ENCODE measurements around the gene ZER1. TPM values are rescaled to one million over a fixed set of nuclear protein-coding genes. Genes with fewer than 3 reads are reported as not detected.

ZER1 gene
- total RNA-seq, 2 donors from 2014 or later = 33.0 to 33.8 TPM

DNA sequence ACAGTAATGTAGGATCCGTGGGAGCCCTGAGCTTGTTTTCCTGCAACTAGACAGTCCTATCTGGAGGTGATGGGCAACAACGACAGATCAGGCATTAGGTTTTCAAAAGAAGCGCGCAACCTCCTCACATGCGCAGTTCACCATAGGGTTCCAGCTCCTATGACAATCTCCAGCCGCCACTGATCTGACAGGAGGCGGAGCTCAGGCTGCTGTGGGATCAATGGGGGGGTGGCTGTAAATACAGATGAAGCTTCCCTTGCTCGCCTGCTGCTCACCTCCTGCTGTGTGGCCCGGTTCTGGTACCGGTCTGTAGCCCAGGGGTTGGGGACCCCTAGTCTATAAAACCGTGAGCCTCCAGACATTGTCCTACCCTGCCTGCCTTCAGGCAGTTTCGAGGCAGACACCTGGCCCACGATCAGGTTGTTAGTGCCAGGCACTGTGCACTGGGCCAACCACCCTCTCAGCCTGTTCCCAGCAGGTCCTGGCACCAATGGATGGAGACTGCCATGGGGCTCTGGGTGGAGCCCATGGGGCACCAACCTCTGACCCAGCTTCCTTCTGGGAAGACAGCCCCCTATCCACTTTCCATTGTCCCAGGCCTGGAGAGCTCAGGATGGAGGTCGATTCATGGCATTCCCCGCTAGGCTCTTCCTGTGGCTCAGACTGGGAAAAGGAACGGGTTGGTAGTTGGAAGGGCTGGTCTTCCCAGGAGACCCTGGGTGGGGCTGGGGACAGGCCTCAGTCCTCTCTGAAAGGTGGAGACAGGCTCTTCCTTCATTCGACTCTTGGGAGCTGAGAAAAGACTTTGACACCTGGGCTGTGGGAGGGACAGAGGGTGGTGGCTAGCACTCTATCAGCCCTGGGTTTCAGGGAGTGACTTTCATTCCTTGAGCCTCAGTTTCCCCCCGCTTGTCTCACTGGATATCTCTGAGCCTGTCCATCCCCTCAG is 48.3 kb upstream of the ZER1 start:
- no peaks in the 10 kb centered on the region for H3K9me3 Mint-ChIP-seq
- TF ChIP-seq, protein P1, sequence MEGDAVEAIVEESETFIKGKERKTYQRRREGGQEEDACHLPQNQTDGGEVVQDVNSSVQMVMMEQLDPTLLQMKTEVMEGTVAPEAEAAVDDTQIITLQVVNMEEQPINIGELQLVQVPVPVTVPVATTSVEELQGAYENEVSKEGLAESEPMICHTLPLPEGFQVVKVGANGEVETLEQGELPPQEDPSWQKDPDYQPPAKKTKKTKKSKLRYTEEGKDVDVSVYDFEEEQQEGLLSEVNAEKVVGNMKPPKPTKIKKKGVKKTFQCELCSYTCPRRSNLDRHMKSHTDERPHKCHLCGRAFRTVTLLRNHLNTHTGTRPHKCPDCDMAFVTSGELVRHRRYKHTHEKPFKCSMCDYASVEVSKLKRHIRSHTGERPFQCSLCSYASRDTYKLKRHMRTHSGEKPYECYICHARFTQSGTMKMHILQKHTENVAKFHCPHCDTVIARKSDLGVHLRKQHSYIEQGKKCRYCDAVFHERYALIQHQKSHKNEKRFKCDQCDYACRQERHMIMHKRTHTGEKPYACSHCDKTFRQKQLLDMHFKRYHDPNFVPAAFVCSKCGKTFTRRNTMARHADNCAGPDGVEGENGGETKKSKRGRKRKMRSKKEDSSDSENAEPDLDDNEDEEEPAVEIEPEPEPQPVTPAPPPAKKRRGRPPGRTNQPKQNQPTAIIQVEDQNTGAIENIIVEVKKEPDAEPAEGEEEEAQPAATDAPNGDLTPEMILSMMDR (conservative IDR thresholded peaks at IDR 0.05) = no peak
- H3K4me1 Mint-ChIP-seq = peaks cover 9% of the 10 kb centered on the region
- Histone ChIP-seq H3K4me1 (ENCODE audit: control insufficient read depth, insufficient read depth, low read length) (no peaks in the 10 kb centered on the region), H3K36me3 (ENCODE audit: control insufficient read depth, insufficient read depth, low read length) (peaks cover 17% of the 10 kb centered on the region), H3K27ac (ENCODE audit: low read depth, low read length) (no peak overlapping the region), H3K4me3 (ENCODE audit: low read length) (peak overlapping the region; percentile 77), H3K9ac (ENCODE audit: extremely low read depth, low read length, poor library complexity, severe bottlenecking) (no peak overlapping the region), H3K9me3 (ENCODE audit: control insufficient read depth, low read length) (no peaks in the 10 kb centered on the region), H3K27me3 (ENCODE audit: control insufficient read depth, insufficient read depth, low read length, poor library complexity, severe bottlenecking) (no peaks in the 10 kb centered on the region)
- H3K36me3 Mint-ChIP-seq (ENCODE audit: low read depth) = peaks cover 23% of the 10 kb centered on the region
- H3K27ac Mint-ChIP-seq = no peak overlapping the region
- no peak for DNase-seq
- peak overlapping the region; percentile 59 for H3K4me3 Mint-ChIP-seq
- 85 to 90% methylated on average over 7 to 18 of the region's 18 CpGs for WGBS, 2 experiments (ENCODE audit: insufficient coverage in 1 of 2, insufficient read length in 1 of 2)
- H3K27me3 Mint-ChIP-seq (ENCODE audit: insufficient read depth) = peaks cover 1% of the 10 kb centered on the region

DNA sequence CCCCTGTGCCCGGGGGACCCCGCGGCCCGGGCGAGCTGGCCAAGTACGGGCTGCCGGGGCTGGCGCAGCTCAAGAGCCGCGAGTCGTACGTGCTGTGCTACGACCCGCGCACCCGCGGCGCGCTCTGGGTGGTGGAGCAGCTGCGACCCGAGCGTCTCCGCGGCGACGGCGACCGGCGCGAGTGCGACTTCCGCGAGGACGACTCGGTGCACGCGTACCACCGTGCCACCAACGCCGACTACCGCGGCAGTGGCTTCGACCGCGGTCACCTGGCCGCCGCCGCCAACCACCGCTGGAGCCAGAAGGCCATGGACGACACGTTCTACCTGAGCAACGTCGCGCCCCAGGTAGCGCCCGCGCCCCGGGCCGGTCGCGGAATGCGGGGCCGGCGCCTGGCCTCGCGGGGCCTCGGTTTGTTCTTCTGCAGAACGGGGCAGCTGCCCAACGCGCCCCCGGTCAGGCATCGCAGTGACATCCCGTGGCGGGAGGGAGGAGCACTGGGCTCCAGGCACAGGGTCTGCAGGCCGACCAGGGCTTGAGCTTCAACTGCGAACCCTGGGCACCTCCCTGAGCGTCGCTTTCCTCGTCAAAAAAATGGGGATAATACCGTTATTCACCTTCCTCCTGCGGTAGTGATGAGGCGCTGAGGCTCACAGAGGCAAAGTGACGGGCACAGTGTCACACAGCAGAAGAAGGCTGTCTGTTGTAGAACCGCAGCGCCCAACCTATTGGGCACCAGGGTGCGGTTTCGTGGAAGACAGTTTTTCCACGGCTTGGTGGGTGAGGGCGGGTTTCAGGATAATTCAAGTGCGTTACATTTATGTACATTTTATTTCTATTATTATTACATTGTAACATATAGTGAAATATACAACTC is 47.4 kb upstream of the ZER1 start:
- peak overlapping the region; percentile 49 for H3K9ac ChIP-seq (ENCODE audit: extremely low read depth, low read length, poor library complexity, severe bottlenecking)
- peak overlapping the region; percentile 77 for H3K4me3 ChIP-seq (ENCODE audit: low read length)
- TF ChIP-seq, protein P1 (conservative IDR thresholded peaks at IDR 0.05) = no peak
- H3K27ac Mint-ChIP-seq = peak overlapping the region; percentile 64
- no peak overlapping the region for H3K27ac ChIP-seq (ENCODE audit: low read depth, low read length)
- H3K9me3 Mint-ChIP-seq = no peaks in the 10 kb centered on the region
- H3K4me3 Mint-ChIP-seq = peak overlapping the region; percentile 59
- 9% methylated on average over 54 to 88 of the region's 90 CpGs for WGBS, 2 experiments (ENCODE audit: insufficient coverage in 1 of 2, insufficient read length in 1 of 2)
- H3K9me3 ChIP-seq (ENCODE audit: control insufficient read depth, low read length) = no peaks in the 10 kb centered on the region
- DNase-seq = peak; percentile 82
- H3K4me1 ChIP-seq (ENCODE audit: control insufficient read depth, insufficient read depth, low read length) = no peaks in the 10 kb centered on the region
- peaks cover 14% of the 10 kb centered on the region for H3K36me3 Mint-ChIP-seq (ENCODE audit: low read depth)
- H3K27me3 Mint-ChIP-seq (ENCODE audit: insufficient read depth) = peaks cover 3% of the 10 kb centered on the region
- peaks cover 10% of the 10 kb centered on the region for H3K36me3 ChIP-seq (ENCODE audit: control insufficient read depth, insufficient read depth, low read length)
- H3K27me3 ChIP-seq (ENCODE audit: control insufficient read depth, insufficient read depth, low read length, poor library complexity, severe bottlenecking) = no peaks in the 10 kb centered on the region
- peaks cover 9% of the 10 kb centered on the region for H3K4me1 Mint-ChIP-seq

DNA sequence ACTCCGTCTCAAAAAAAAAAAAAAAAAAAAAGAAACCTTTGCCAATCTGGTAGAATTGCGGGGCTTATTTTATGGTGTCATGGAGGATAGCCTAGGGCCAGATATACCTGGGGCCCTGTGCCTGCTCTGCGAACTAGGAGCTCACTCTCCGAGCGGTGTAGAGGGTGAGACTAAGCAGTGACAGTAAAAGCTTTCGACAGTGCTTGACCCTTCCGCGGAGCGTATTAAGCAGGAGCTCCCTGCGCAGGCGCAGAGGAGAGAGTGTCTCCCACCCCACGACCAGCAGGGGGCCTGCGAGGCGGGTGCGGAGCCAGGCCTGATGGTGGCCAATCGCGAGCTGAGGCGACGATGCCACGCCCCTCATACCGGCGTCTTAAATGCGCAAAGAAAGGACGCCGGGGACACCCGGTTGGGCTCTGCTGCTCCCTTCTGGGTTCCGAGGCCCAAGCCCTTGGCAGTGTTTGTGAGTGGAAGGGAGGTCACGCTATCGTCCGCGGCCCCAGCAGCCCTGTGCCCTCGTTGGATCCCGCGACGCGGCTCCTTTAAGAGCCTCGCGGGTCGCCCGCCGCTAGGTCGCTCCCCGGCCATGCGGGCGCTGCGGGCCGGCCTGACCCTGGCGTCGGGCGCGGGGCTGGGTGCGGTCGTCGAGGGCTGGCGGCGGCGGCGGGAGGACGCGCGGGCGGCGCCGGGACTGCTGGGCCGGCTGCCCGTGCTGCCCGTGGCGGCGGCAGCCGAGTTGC is 46.5 kb upstream of the ZER1 start, which contains the start of gene ENDOG:
ENDOG (plus strand) TSS at position 402 of the 740 bp plus-strand sequence; CDS start at position 587, 185 bp downstream.
- H3K27me3 ChIP-seq (ENCODE audit: control insufficient read depth, insufficient read depth, low read length, poor library complexity, severe bottlenecking) = no peaks in the 10 kb centered on the region
- 2% methylated on average over 13 to 70 of the region's 70 CpGs for WGBS, 2 experiments (ENCODE audit: insufficient coverage in 1 of 2, insufficient read length in 1 of 2)
- no peaks in the 10 kb centered on the region for H3K9me3 ChIP-seq (ENCODE audit: control insufficient read depth, low read length)
- H3K4me3 ChIP-seq (ENCODE audit: low read length) = peak within 1 kb of the TSS; percentile 77
- H3K4me1 Mint-ChIP-seq = peaks cover 9% of the 10 kb centered on the region
- DNase-seq = peak; percentile 99
- peak within 1 kb of the TSS; percentile 59 for H3K4me3 Mint-ChIP-seq
- peaks cover 10% of the 10 kb centered on the region for H3K36me3 ChIP-seq (ENCODE audit: control insufficient read depth, insufficient read depth, low read length)
- peaks cover 14% of the 10 kb centered on the region for H3K36me3 Mint-ChIP-seq (ENCODE audit: low read depth)
- TF ChIP-seq, protein P1 (conservative IDR thresholded peaks at IDR 0.05) = peak; percentile 84
- H3K27me3 Mint-ChIP-seq (ENCODE audit: insufficient read depth) = peaks cover 3% of the 10 kb centered on the region
- H3K27ac ChIP-seq (ENCODE audit: low read depth, low read length) = peak within 1 kb of the TSS; percentile 66
- no peaks in the 10 kb centered on the region for H3K4me1 ChIP-seq (ENCODE audit: control insufficient read depth, insufficient read depth, low read length)
- H3K27ac Mint-ChIP-seq = peak within 1 kb of the TSS; percentile 88
- H3K9ac ChIP-seq (ENCODE audit: extremely low read depth, low read length, poor library complexity, severe bottlenecking) = peak within 1 kb of the TSS; percentile 63
- no peaks in the 10 kb centered on the region for H3K9me3 Mint-ChIP-seq

All from endodermal cell (in vitro differentiated cells).